Measurements from ENCODE around the gene OTUB1.

GRCh38 chr11:64014356-64014755 is 28.1 kb downstream of the OTUB1 start:
- TF ChIP-seq CTCF (IDR thresholded peaks at IDR 0.05), result no peak
- no peak for TF ChIP-seq POLR2A (IDR thresholded peaks at IDR 0.05; ENCODE audit: low read depth)

Measured in esophagus muscularis mucosa (tissue), 3 donors.